GM12892 (cell line): ENCODE measurements around the gene ACSL1.
"Not testable (repeated sequence)": the region's sequence is repeated elsewhere in the genome, so short reads cannot be mapped to it uniquely, and the experiment has no call there.

Experiments
- DNase-seq: peaks from one replicate; pipeline ENCODE4 v3.0.0; 2011; ENCODE audit not compliant: insufficient read length
- FAIRE-seq: peaks from 2 replicates; lab custom pipeline; 2011; peaks lifted over from hg19 to GRCh38; lab: Jason Lieb, UNC
- POLR2A ChIP-seq: IDR thresholded peaks from 2 replicates; pipeline ENCODE4 v1.6.1; 2011; ENCODE audit warnings: low read depth, low read length, control low read depth
- POLR2AphosphoS5 ChIP-seq: IDR thresholded peaks from 2 replicates; pipeline ENCODE4 v1.6.1; 2011; ENCODE audit warnings: low read depth, low read length, control low read depth
- TAF1 ChIP-seq: IDR thresholded peaks from 2 replicates; pipeline ENCODE4 v1.6.1; 2011; ENCODE audit warnings: low read depth, mild to moderate bottlenecking, control low read depth, low read length, borderline replicate concordance

The ACSL1 gene

GRCh38 chr4:184853436-184853835 is 27.7 kb upstream of the ACSL1 start:
- no peak for DNase-seq
- FAIRE-seq, result no peak
- no peak for TF ChIP-seq TAF1
- TF ChIP-seq POLR2A, result no peak
- TF ChIP-seq POLR2AphosphoS5, result no peak

- no peak for TF ChIP-seq POLR2A
- TF ChIP-seq TAF1, result no peak
- TF ChIP-seq POLR2AphosphoS5, result no peak
- DNase-seq (no peak), FAIRE-seq (no peak)
These were observed 26.1 kb upstream of the ACSL1 start for GRCh38 chr4:184851886-184852285.

- DNase-seq (peak; percentile 38), FAIRE-seq (peak; percentile 97)
- no peak for TF ChIP-seq POLR2AphosphoS5
- TF ChIP-seq POLR2A, result 0 out of 2 replicates have a peak, but pooled peaks have one; percentile 13
- TF ChIP-seq TAF1, result no peak
These were observed 25.4 kb upstream of the ACSL1 start for GRCh38 chr4:184851200-184851541.

GRCh38 chr4:184850431-184851199 is 24.8 kb upstream of the ACSL1 start:
- DNase-seq (no peak), FAIRE-seq (no peak)
- TF ChIP-seq POLR2AphosphoS5 (peak; percentile 64; the same call in 1 of the 2 replicates), POLR2A (0 out of 2 replicates have a peak, but pooled peaks have one; percentile 60), TAF1 (no peak)

GRCh38 chr4:184850018-184850417 is 24.2 kb upstream of the ACSL1 start:
- no peak for DNase-seq
- no peak for TF ChIP-seq POLR2A
- TF ChIP-seq POLR2AphosphoS5, result no peak
- TF ChIP-seq TAF1, result no peak
- FAIRE-seq, result no peak

- DNase-seq (no peak), FAIRE-seq (peak; percentile 89)
- no peak for TF ChIP-seq TAF1
- TF ChIP-seq POLR2AphosphoS5, result no peak
- no peak for TF ChIP-seq POLR2A
These were observed 23.4 kb upstream of the ACSL1 start for GRCh38 chr4:184849185-184849584.

GRCh38 chr4:184848510-184848909 is 22.7 kb upstream of the ACSL1 start:
- FAIRE-seq (peak; percentile 76), DNase-seq (no peak)
- TF ChIP-seq TAF1 (no peak), POLR2A (no peak), POLR2AphosphoS5 (no peak)

- TF ChIP-seq TAF1 (no peak), POLR2AphosphoS5 (no peak), POLR2A (no peak)
- DNase-seq, result no peak
- FAIRE-seq, result no peak
These were observed 20.8 kb upstream of the ACSL1 start for GRCh38 chr4:184846531-184846930.

GRCh38 chr4:184845367-184846021 is 19.7 kb upstream of the ACSL1 start:
- no peak for FAIRE-seq
- no peak for DNase-seq
- TF ChIP-seq POLR2A (no peak), POLR2AphosphoS5 (no peak), TAF1 (no peak)

- TF ChIP-seq TAF1, result no peak
- TF ChIP-seq POLR2A, result no peak
- TF ChIP-seq POLR2AphosphoS5, result no peak
- DNase-seq, result no peak
- FAIRE-seq, result no peak
These were observed 19.0 kb upstream of the ACSL1 start for GRCh38 chr4:184844742-184845141.

GRCh38 chr4:184843984-184844554 is 18.3 kb upstream of the ACSL1 start:
- DNase-seq (no peak), FAIRE-seq (peak; percentile 40)
- no peak for TF ChIP-seq POLR2AphosphoS5
- no peak for TF ChIP-seq TAF1
- TF ChIP-seq POLR2A, result no peak

- not testable (repeated sequence) for DNase-seq, FAIRE-seq
These were observed 13.3 kb upstream of the ACSL1 start for GRCh38 chr4:184839075-184839399.
